HepG2 (cell line): ENCODE data around the gene AUTS2. TPM values are rescaled to one million over a fixed set of nuclear protein-coding genes. Genes with fewer than 3 reads are reported as not detected.

Experiments
- ATAC-seq: fragments of 200-7000 bp; cut with Tn5 transposase; 3 replicates; pipeline ENCODE4 v1.9.1; 2020; ENCODE audit warnings: mild to moderate bottlenecking, moderate library complexity
- BruUV-seq: library from RNA; stranded (reverse); fragments of 400-500 nt; replicated peaks from 2 replicates; lab custom pipeline; 2021; lab: Mats Ljungman, UMichigan
- CTCF ChIA-PET: fragments of 300-600 bp; formaldehyde crosslinking; extraction: SDS; loops from one replicate; lab custom pipeline; 2021; ENCODE audit warnings: low total read pairs, inconsistent platforms, low intra/inter-chr PET ratio; lab: Yijun Ruan, JAX
- POLR2A ChIA-PET: fragments of 350-600 bp; sonication (Branson Sonifier 250); formaldehyde crosslinking; loops from one replicate; lab custom pipeline; 2020; ENCODE audit warnings: antibody characterized with exemption, inconsistent platforms; lab: Yijun Ruan, JAX
- DNase-seq: peaks from one replicate; pipeline ENCODE4 v3.0.0-alpha.2; 2015; ENCODE audit warnings: low spot score
- FAIRE-seq: peaks from 3 replicates; lab custom pipeline; 2011; peaks lifted over from hg19 to GRCh38; lab: Jason Lieb, UNC
- H2AFZ ChIP-seq: one replicate; pipeline ENCODE4 v1.6.1; 2011; ENCODE audit warnings: low read length, inconsistent platforms
- H3K27ac ChIP-seq: fragments of 300-600 bp; 3 replicates; pipeline ENCODE4 v1.8.0; 2011; ENCODE audit warnings: mixed run types, mild to moderate bottlenecking, mixed read lengths, low read length, inconsistent platforms; ENCODE audit not compliant: insufficient read depth; ENCODE audit errors: extremely low read length
- H3K27me3 ChIP-seq, 2 experiments: fragments of 200-600 bp in 1 of 2; 2 replicates in 1 of 2; 3 replicates in 1 of 2; pipeline versions ENCODE4 v1.6.0 to v1.8.0; 2011; ENCODE audit warnings: low read length in 2 of 2, mild to moderate bottlenecking in 2 of 2, moderate library complexity in 2 of 2, inconsistent platforms in 1 of 2; ENCODE audit not compliant: insufficient read depth in 2 of 2, control insufficient read depth in 1 of 2
- H3K36me3 ChIP-seq, 2 experiments: fragments of 200-600 bp in 1 of 2; replicated peaks in 1 of 2; 2 replicates in 1 of 2; 3 replicates in 1 of 2; pipeline versions ENCODE4 v1.5.1 to v1.8.0; 2011; ENCODE audit warnings: low read length in 2 of 2, inconsistent platforms in 1 of 2; ENCODE audit not compliant: insufficient read depth in 2 of 2, control insufficient read depth in 1 of 2
- H3K4me1 ChIP-seq: 2 replicates; pipeline ENCODE4 v1.5.1; 2012; ENCODE audit warnings: low read length, inconsistent platforms; ENCODE audit not compliant: insufficient read depth
- H3K4me2 ChIP-seq: 2 replicates; pipeline ENCODE4 v1.6.0; 2011; ENCODE audit warnings: low read depth, low read length, inconsistent platforms
- H3K4me3 ChIP-seq, 3 experiments: fragments of 200-600 bp in 1 of 3; sonication (generic), shearing (Covaris generic) in 1 of 3; replicated peaks in 1 of 3; 2 replicates each; pipeline ENCODE4 v1.5.1; 2011 to 2016; ENCODE audit warnings: low read length in 3 of 3, inconsistent platforms in 2 of 3, low read depth in 2 of 3, mild to moderate bottlenecking in 2 of 3, control low read depth in 1 of 3, mixed read lengths in 1 of 3; ENCODE audit not compliant: insufficient read depth in 1 of 3
- H3K79me2 ChIP-seq: one replicate; pipeline ENCODE4 v1.6.1; 2011; ENCODE audit warnings: low read length, inconsistent platforms; ENCODE audit not compliant: insufficient read depth
- H3K9ac ChIP-seq: 2 replicates; pipeline ENCODE4 v1.6.0; 2011; ENCODE audit warnings: mild to moderate bottlenecking, low read depth, low read length, inconsistent platforms; ENCODE audit not compliant: insufficient read depth
- H3K9me3 ChIP-seq: 2 replicates; pipeline ENCODE4 v1.5.1; 2012; ENCODE audit warnings: mild to moderate bottlenecking, low read length
- H4K20me1 ChIP-seq: 2 replicates; pipeline ENCODE4 v1.6.0; 2011; ENCODE audit warnings: inconsistent platforms, mild to moderate bottlenecking, low read length, moderate library complexity; ENCODE audit not compliant: insufficient read depth
- BCL6 ChIP-seq: IDR thresholded peaks from 2 replicates; pipeline ENCODE4 v1.6.1; 2016; ENCODE audit warnings: missing genetic modification reagents, missing compliant biosample characterization
- CERS6 ChIP-seq: sonication (generic); formaldehyde crosslinking; IDR thresholded peaks from 2 replicates; pipeline ENCODE4 v1.5.0; 2020; ENCODE audit warnings: missing genetic modification reagents
- GABPA ChIP-seq, 2 experiments: IDR thresholded peaks; 2 replicates each; pipeline ENCODE4 v1.6.1; 2011 to 2016; ENCODE audit warnings: low read depth in 2 of 2, low read length in 1 of 2, missing biosample characterization in 1 of 2, missing genetic modification characterization in 1 of 2
- HIC2 ChIP-seq: sonication (generic); formaldehyde crosslinking; IDR thresholded peaks from 2 replicates; pipeline ENCODE4 v1.9.0; 2022; ENCODE audit warnings: low read depth, missing genetic modification reagents
- JUNB ChIP-seq: sonication (generic); formaldehyde crosslinking; IDR thresholded peaks from 2 replicates; pipeline ENCODE4 v1.8.0; 2022; ENCODE audit warnings: missing genetic modification reagents, mild to moderate bottlenecking, borderline replicate concordance
- PAWR ChIP-seq: sonication (generic); formaldehyde crosslinking; IDR thresholded peaks from 2 replicates; pipeline ENCODE4 v1.4.0; 2020; ENCODE audit warnings: missing genetic modification reagents, mild to moderate bottlenecking, borderline replicate concordance
- POLR2AphosphoS2 ChIP-seq: IDR thresholded peaks from 2 replicates; pipeline ENCODE4 v1.6.1; 2011; ENCODE audit warnings: low read depth, low read length, improper control_type of control experiment
- SNRNP70 ChIP-seq: fragments of 200-400 bp; formaldehyde crosslinking; IDR thresholded peaks from 2 replicates; pipeline ENCODE4 v1.6.1; 2017; ENCODE audit warnings: mild to moderate bottlenecking, low read depth, low read length, moderate library complexity
- SRF ChIP-seq: IDR thresholded peaks from 2 replicates; pipeline ENCODE4 v1.6.1; 2011; ENCODE audit warnings: mild to moderate bottlenecking, low read depth, low read length, moderate library complexity
- ZFP62 ChIP-seq: sonication (generic); formaldehyde crosslinking; IDR thresholded peaks from 2 replicates; pipeline ENCODE4 v1.4.0; 2020; ENCODE audit warnings: missing genetic modification reagents
- ZNF180 ChIP-seq: sonication (generic); formaldehyde crosslinking; IDR thresholded peaks from 2 replicates; pipeline ENCODE4 v1.4.0; 2020; ENCODE audit warnings: low read depth, missing genetic modification reagents, borderline replicate concordance
- ZNF256 ChIP-seq: sonication (generic); formaldehyde crosslinking; conservative IDR thresholded peaks from 2 replicates; pipeline ENCODE4 v1.4.0; 2020; ENCODE audit warnings: missing genetic modification reagents
- WGBS: methylation state at CpG from one replicate; pipeline ENCODE4 v1.1.6; 2017; ENCODE audit warnings: low lambda C conversion rate; 5-methylcytosine and 5-hydroxymethylcytosine counted together
- in situ Hi-C: cut with HindIII; loops from 2 replicates; pipeline ENCODE4 v1.10.0; 2017; ENCODE audit warnings: low pct_unique_long_range_greater_than_20kb; ENCODE audit not compliant: extremely low pct_ligation_motif_present
- intact Hi-C: fragments of 100-400 bp; cut with micrococcal nuclease; formaldehyde crosslinking; loops from one replicate; pipeline ENCODE4 v1.10.0; 2022; ENCODE audit not compliant: unreplicated experiment
- polyA plus RNA-seq, 8 experiments: library from polyadenylated mRNA; depleted of rRNA in 3 of 8; stranded (reverse) in 7 of 8; unstranded in 1 of 8; fragments of >200 nt; fragmentation: Illumina TruSeq in 4 of 8; extraction: Trizol in 4 of 8; gene quantifications; 2 replicates each; pipeline versions ENCODE4 v1.2.1 to v1.2.3, GENCODE V29; 2011 to 2016; ENCODE audit warnings: low read depth in 4 of 8, missing spikeins in 1 of 8, mixed read lengths in 1 of 8; ENCODE audit not compliant: insufficient read depth in 1 of 8
- total RNA-seq, 5 experiments: library from RNA; depleted of rRNA; stranded (reverse); fragments of >200 nt; fragmentation: Illumina TruSeq; extraction: Trizol; gene quantifications; 2 replicates each; pipeline ENCODE4 v1.2.3, GENCODE V29; 2016; ENCODE audit warnings: low read depth in 1 of 5
- TF ChIP-seq, protein P1 (sequence below): sonication (generic); formaldehyde crosslinking; conservative IDR thresholded peaks from 2 replicates; pipeline ENCODE4 v1.8.0; 2022; ENCODE audit warnings: missing genetic modification reagents
- TF ChIP-seq, protein P2 (sequence below): sonication (generic); formaldehyde crosslinking; IDR thresholded peaks from 2 replicates; pipeline ENCODE4 v1.4.0; 2020; ENCODE audit warnings: low read depth, missing genetic modification reagents

The AUTS2 gene
- total and polyA plus RNA-seq, 2 of the 13 experiments (the other 11 are each of a cell fraction or from before 2014, with no cell fraction given) = 0.38 TPM; not detected in 1

DNA sequence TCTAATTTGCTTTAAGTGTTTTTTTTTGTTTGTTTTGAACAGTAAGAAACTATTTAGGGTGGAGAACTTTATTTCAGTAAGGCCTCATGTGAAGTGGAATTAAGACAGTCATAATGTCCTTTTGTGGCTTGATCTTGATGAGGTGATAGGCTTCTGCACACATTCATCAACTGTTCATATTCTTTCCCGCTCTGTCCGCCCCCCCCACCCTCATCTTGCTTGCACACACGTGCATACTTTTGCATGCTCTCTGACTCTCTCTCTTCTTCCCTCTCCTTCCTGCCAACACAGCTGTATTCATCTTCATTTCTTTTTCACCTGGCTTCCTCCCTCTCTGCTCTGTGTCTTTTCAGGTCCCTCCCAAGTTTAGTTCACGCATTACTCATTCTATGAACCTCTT, 429.6 kb downstream of the AUTS2 start (continued):
- TF ChIP-seq, protein P1, sequence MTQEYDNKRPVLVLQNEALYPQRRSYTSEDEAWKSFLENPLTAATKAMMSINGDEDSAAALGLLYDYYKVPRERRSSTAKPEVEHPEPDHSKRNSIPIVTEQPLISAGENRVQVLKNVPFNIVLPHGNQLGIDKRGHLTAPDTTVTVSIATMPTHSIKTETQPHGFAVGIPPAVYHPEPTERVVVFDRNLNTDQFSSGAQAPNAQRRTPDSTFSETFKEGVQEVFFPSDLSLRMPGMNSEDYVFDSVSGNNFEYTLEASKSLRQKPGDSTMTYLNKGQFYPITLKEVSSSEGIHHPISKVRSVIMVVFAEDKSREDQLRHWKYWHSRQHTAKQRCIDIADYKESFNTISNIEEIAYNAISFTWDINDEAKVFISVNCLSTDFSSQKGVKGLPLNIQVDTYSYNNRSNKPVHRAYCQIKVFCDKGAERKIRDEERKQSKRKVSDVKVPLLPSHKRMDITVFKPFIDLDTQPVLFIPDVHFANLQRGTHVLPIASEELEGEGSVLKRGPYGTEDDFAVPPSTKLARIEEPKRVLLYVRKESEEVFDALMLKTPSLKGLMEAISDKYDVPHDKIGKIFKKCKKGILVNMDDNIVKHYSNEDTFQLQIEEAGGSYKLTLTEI (CRISPR knock-in tag) = no peak
- TF ChIP-seq JUNB (CRISPR knock-in tag) (no peak), CERS6 (no peak), SNRNP70 (no peak), SRF (no peak), ZNF256 (CRISPR knock-in tag) (no peak), ZNF180 (CRISPR knock-in tag) (no peak)

GRCh38 chr7:70028620-70029019, 430.3 kb downstream of the AUTS2 start:
- CTCF ChIA-PET = no interaction called here
- TF ChIP-seq PAWR (CRISPR knock-in tag) = no peak
- no peak for TF ChIP-seq ZFP62
- no peak for TF ChIP-seq HIC2
- TF ChIP-seq GABPA (IDR thresholded peaks at IDR 0.05; ENCODE audit: low read depth, low read length) = no peak
- TF ChIP-seq GABPA (CRISPR knock-in tag; IDR thresholded peaks at IDR 0.05; ENCODE audit: low read depth) = no peak
- no peak for TF ChIP-seq POLR2AphosphoS2
- TF ChIP-seq, protein P2, sequence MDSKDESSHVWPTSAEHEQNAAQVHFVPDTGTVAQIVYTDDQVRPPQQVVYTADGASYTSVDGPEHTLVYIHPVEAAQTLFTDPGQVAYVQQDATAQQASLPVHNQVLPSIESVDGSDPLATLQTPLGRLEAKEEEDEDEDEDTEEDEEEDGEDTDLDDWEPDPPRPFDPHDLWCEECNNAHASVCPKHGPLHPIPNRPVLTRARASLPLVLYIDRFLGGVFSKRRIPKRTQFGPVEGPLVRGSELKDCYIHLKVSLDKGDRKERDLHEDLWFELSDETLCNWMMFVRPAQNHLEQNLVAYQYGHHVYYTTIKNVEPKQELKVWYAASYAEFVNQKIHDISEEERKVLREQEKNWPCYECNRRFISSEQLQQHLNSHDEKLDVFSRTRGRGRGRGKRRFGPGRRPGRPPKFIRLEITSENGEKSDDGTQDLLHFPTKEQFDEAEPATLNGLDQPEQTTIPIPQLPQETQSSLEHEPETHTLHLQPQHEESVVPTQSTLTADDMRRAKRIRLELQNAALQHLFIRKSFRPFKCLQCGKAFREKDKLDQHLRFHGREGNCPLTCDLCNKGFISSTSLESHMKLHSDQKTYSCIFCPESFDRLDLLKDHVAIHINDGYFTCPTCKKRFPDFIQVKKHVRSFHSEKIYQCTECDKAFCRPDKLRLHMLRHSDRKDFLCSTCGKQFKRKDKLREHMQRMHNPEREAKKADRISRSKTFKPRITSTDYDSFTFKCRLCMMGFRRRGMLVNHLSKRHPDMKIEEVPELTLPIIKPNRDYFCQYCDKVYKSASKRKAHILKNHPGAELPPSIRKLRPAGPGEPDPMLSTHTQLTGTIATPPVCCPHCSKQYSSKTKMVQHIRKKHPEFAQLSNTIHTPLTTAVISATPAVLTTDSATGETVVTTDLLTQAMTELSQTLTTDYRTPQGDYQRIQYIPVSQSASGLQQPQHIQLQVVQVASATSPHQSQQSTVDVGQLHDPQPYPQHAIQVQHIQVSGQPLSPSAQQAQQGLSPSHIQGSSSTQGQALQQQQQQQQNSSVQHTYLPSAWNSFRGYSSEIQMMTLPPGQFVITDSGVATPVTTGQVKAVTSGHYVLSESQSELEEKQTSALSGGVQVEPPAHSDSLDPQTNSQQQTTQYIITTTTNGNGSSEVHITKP (CRISPR knock-in tag) = no peak
- no peak for TF ChIP-seq BCL6 (CRISPR knock-in tag)

More at GRCh38 chr7:70028620-70029019, 430.3 kb downstream of the AUTS2 start:
- H4K20me1 ChIP-seq = no peaks in the 10 kb centered on the region
- intact Hi-C loops = no loop called here
- no peaks in the 10 kb centered on the region for H3K79me2 ChIP-seq
- FAIRE-seq (no peak), DNase-seq (no peak), ATAC-seq (no peak)
- no peak overlapping the region for H3K27ac ChIP-seq
- H3K4me3 ChIP-seq = no peak overlapping the region
- H2AFZ ChIP-seq = no peak overlapping the region
- POLR2A ChIA-PET = no interaction called here
- no peaks in the 10 kb centered on the region for H3K36me3 ChIP-seq
- in situ Hi-C loops = no loop called here
- 4% methylated on average over 2 of the region's 2 CpGs for WGBS
- no peaks in the 10 kb centered on the region for H3K27me3 ChIP-seq
- H3K9me3 ChIP-seq = no peaks in the 10 kb centered on the region
- no peaks in the 10 kb centered on the region for H3K4me1 ChIP-seq
- BruUV-seq = no TSS peak
- no peak overlapping the region for H3K4me2 ChIP-seq
- no peak overlapping the region for H3K9ac ChIP-seq
